ENCODE data around the gene MRAS. TPM values are rescaled to one million over a fixed set of nuclear protein-coding genes. Genes with fewer than 3 reads are reported as not detected.
A peak's percentile ranks its signal among the peaks of the same experiment; 100 is the strongest.

MRAS gene
- total and polyA plus RNA-seq, 2 of the 13 experiments (the other 11 are each of a cell fraction or from before 2014, with no cell fraction given), result 8.8 to 36.2 TPM

GRCh38 chr3:138434875-138435772, 86.7 kb downstream of the MRAS start (continued):
- TF ChIP-seq ZKSCAN1 (IDR thresholded peaks at IDR 0.05; ENCODE audit: low read length) (no peak), SETDB1 (CRISPR knock-in tag; IDR thresholded peaks at IDR 0.05; ENCODE audit: borderline replicate concordance) (no peak), ZNF562 (CRISPR knock-in tag; IDR thresholded peaks at IDR 0.05; ENCODE audit: borderline replicate concordance) (0 out of 2 replicates have a peak, but pooled peaks have one; percentile 10), HOXA7 (CRISPR knock-in tag; IDR thresholded peaks at IDR 0.05) (peak; percentile 79), ZNF572 (CRISPR knock-in tag; IDR thresholded peaks at IDR 0.05) (0 out of 2 replicates have a peak, but pooled peaks have one; percentile 16)
- TF ChIP-seq, protein P1, sequence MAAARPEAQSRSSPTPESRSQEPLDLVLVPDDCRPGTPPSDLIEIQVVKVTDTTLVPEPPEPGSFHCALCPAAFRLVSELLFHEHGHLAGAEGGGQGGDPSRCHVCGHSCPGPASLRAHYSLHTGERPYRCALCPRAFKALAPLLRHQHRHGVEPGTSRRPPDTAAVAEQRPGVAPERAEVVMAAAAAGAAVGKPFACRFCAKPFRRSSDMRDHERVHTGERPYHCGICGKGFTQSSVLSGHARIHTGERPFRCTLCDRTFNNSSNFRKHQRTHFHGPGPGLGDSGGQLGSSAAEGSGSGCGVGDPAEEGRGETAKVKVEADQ (CRISPR knock-in tag; IDR thresholded peaks at IDR 0.05; ENCODE audit: borderline replicate concordance), result peak; percentile 8; the same call in 1 of the 2 replicates
- TF ChIP-seq, protein P2, sequence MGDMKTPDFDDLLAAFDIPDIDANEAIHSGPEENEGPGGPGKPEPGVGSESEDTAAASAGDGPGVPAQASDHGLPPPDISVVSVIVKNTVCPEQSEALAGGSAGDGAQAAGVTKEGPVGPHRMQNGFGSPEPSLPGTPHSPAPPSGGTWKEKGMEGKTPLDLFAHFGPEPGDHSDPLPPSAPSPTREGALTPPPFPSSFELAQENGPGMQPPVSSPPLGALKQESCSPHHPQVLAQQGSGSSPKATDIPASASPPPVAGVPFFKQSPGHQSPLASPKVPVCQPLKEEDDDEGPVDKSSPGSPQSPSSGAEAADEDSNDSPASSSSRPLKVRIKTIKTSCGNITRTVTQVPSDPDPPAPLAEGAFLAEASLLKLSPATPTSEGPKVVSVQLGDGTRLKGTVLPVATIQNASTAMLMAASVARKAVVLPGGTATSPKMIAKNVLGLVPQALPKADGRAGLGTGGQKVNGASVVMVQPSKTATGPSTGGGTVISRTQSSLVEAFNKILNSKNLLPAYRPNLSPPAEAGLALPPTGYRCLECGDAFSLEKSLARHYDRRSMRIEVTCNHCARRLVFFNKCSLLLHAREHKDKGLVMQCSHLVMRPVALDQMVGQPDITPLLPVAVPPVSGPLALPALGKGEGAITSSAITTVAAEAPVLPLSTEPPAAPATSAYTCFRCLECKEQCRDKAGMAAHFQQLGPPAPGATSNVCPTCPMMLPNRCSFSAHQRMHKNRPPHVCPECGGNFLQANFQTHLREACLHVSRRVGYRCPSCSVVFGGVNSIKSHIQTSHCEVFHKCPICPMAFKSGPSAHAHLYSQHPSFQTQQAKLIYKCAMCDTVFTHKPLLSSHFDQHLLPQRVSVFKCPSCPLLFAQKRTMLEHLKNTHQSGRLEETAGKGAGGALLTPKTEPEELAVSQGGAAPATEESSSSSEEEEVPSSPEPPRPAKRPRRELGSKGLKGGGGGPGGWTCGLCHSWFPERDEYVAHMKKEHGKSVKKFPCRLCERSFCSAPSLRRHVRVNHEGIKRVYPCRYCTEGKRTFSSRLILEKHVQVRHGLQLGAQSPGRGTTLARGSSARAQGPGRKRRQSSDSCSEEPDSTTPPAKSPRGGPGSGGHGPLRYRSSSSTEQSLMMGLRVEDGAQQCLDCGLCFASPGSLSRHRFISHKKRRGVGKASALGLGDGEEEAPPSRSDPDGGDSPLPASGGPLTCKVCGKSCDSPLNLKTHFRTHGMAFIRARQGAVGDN (CRISPR knock-in tag; IDR thresholded peaks at IDR 0.05), result peak; percentile 70; the same call in 1 of the 2 replicates
